HepG2 (cell line): Measurements from ENCODE around the gene KRTAP5-4. TPM values are rescaled to one million over a fixed set of nuclear protein-coding genes. Genes with fewer than 3 reads are reported as not detected.
A peak's percentile ranks its signal among the peaks of the same experiment; 100 is the strongest.
"Not testable (repeated sequence)": the region's sequence is repeated elsewhere in the genome, so short reads cannot be mapped to it uniquely, and the experiment has no call there.

ENCODE experiments used
- ATAC-seq: fragments of 200-7000 bp; cut with Tn5 transposase; 3 replicates; pipeline ENCODE4 v1.9.1; 2020; ENCODE audit warnings: mild to moderate bottlenecking, moderate library complexity
- BruUV-seq: library from RNA; stranded (reverse); fragments of 400-500 nt; replicated peaks from 2 replicates; lab custom pipeline; 2021; lab: Mats Ljungman, UMichigan
- CTCF ChIA-PET: fragments of 300-600 bp; formaldehyde crosslinking; extraction: SDS; loops from one replicate; lab custom pipeline; 2021; ENCODE audit warnings: low total read pairs, inconsistent platforms, low intra/inter-chr PET ratio; lab: Yijun Ruan, JAX
- POLR2A ChIA-PET: fragments of 350-600 bp; sonication (Branson Sonifier 250); formaldehyde crosslinking; loops from one replicate; lab custom pipeline; 2020; ENCODE audit warnings: antibody characterized with exemption, inconsistent platforms; lab: Yijun Ruan, JAX
- DNase-seq: peaks from one replicate; pipeline ENCODE4 v3.0.0-alpha.2; 2015; ENCODE audit warnings: low spot score
- FAIRE-seq: peaks from 3 replicates; lab custom pipeline; 2011; peaks lifted over from hg19 to GRCh38; lab: Jason Lieb, UNC
- H2AFZ ChIP-seq: one replicate; pipeline ENCODE4 v1.6.1; 2011; ENCODE audit warnings: low read length, inconsistent platforms
- H3K27ac ChIP-seq: fragments of 300-600 bp; 3 replicates; pipeline ENCODE4 v1.8.0; 2011; ENCODE audit warnings: mixed run types, mild to moderate bottlenecking, mixed read lengths, low read length, inconsistent platforms; ENCODE audit not compliant: insufficient read depth; ENCODE audit errors: extremely low read length
- H3K27me3 ChIP-seq, 2 experiments: fragments of 200-600 bp in 1 of 2; 2 replicates in 1 of 2; 3 replicates in 1 of 2; pipeline versions ENCODE4 v1.6.0 to v1.8.0; 2011; ENCODE audit warnings: low read length in 2 of 2, mild to moderate bottlenecking in 2 of 2, moderate library complexity in 2 of 2, inconsistent platforms in 1 of 2; ENCODE audit not compliant: insufficient read depth in 2 of 2, control insufficient read depth in 1 of 2
- H3K36me3 ChIP-seq, 2 experiments: fragments of 200-600 bp in 1 of 2; replicated peaks in 1 of 2; 2 replicates in 1 of 2; 3 replicates in 1 of 2; pipeline versions ENCODE4 v1.5.1 to v1.8.0; 2011; ENCODE audit warnings: low read length in 2 of 2, inconsistent platforms in 1 of 2; ENCODE audit not compliant: insufficient read depth in 2 of 2, control insufficient read depth in 1 of 2
- H3K4me1 ChIP-seq: 2 replicates; pipeline ENCODE4 v1.5.1; 2012; ENCODE audit warnings: low read length, inconsistent platforms; ENCODE audit not compliant: insufficient read depth
- H3K4me2 ChIP-seq: 2 replicates; pipeline ENCODE4 v1.6.0; 2011; ENCODE audit warnings: low read depth, low read length, inconsistent platforms
- H3K4me3 ChIP-seq, 3 experiments: fragments of 200-600 bp in 1 of 3; sonication (generic), shearing (Covaris generic) in 1 of 3; replicated peaks in 1 of 3; 2 replicates each; pipeline ENCODE4 v1.5.1; 2011 to 2016; ENCODE audit warnings: low read length in 3 of 3, inconsistent platforms in 2 of 3, low read depth in 2 of 3, mild to moderate bottlenecking in 2 of 3, control low read depth in 1 of 3, mixed read lengths in 1 of 3; ENCODE audit not compliant: insufficient read depth in 1 of 3
- H3K79me2 ChIP-seq: one replicate; pipeline ENCODE4 v1.6.1; 2011; ENCODE audit warnings: low read length, inconsistent platforms; ENCODE audit not compliant: insufficient read depth
- H3K9ac ChIP-seq: 2 replicates; pipeline ENCODE4 v1.6.0; 2011; ENCODE audit warnings: mild to moderate bottlenecking, low read depth, low read length, inconsistent platforms; ENCODE audit not compliant: insufficient read depth
- H3K9me3 ChIP-seq: 2 replicates; pipeline ENCODE4 v1.5.1; 2012; ENCODE audit warnings: mild to moderate bottlenecking, low read length
- H4K20me1 ChIP-seq: 2 replicates; pipeline ENCODE4 v1.6.0; 2011; ENCODE audit warnings: inconsistent platforms, mild to moderate bottlenecking, low read length, moderate library complexity; ENCODE audit not compliant: insufficient read depth
- WGBS: methylation state at CpG from one replicate; pipeline ENCODE4 v1.1.6; 2017; ENCODE audit warnings: low lambda C conversion rate; 5-methylcytosine and 5-hydroxymethylcytosine counted together
- in situ Hi-C: cut with HindIII; loops from 2 replicates; pipeline ENCODE4 v1.10.0; 2017; ENCODE audit warnings: low pct_unique_long_range_greater_than_20kb; ENCODE audit not compliant: extremely low pct_ligation_motif_present
- intact Hi-C: fragments of 100-400 bp; cut with micrococcal nuclease; formaldehyde crosslinking; loops from one replicate; pipeline ENCODE4 v1.10.0; 2022; ENCODE audit not compliant: unreplicated experiment
- polyA plus RNA-seq, 8 experiments: library from polyadenylated mRNA; depleted of rRNA in 3 of 8; stranded (reverse) in 7 of 8; unstranded in 1 of 8; fragments of >200 nt; fragmentation: Illumina TruSeq in 4 of 8; extraction: Trizol in 4 of 8; gene quantifications; 2 replicates each; pipeline versions ENCODE4 v1.2.1 to v1.2.3, GENCODE V29; 2011 to 2016; ENCODE audit warnings: low read depth in 4 of 8, missing spikeins in 1 of 8, mixed read lengths in 1 of 8; ENCODE audit not compliant: insufficient read depth in 1 of 8
- total RNA-seq, 5 experiments: library from RNA; depleted of rRNA; stranded (reverse); fragments of >200 nt; fragmentation: Illumina TruSeq; extraction: Trizol; gene quantifications; 2 replicates each; pipeline ENCODE4 v1.2.3, GENCODE V29; 2016; ENCODE audit warnings: low read depth in 1 of 5

KRTAP5-4 gene
- total and polyA plus RNA-seq, 2 of the 13 experiments (the other 11 are each of a cell fraction or from before 2014, with no cell fraction given), result not detected

- CTCF ChIA-PET, DNase-seq, BruUV-seq, H3K4me1 ChIP-seq, H3K27ac ChIP-seq, in situ Hi-C loops, POLR2A ChIA-PET, H3K9ac ChIP-seq, FAIRE-seq, H3K4me2 ChIP-seq, intact Hi-C loops, H3K36me3 ChIP-seq, H3K4me3 ChIP-seq, H4K20me1 ChIP-seq, H3K79me2 ChIP-seq, H2AFZ ChIP-seq, H3K9me3 ChIP-seq: not testable (repeated sequence)
- H3K27me3 ChIP-seq, result peaks cover 2 to 38% of the 10 kb centered on the region in 2 experiments; a peak in 4 of 5 replicates
- ATAC-seq, result peak; percentile 43
- WGBS, result 31% methylated on average over 16 of the region's 18 CpGs
These were observed 14.6 kb downstream of the KRTAP5-4 start for GRCh38 chr11:1607156-1607845.

- DNase-seq, H3K36me3 ChIP-seq, H4K20me1 ChIP-seq, in situ Hi-C loops, intact Hi-C loops, H3K9me3 ChIP-seq, H3K79me2 ChIP-seq, ATAC-seq, CTCF ChIA-PET, H3K4me1 ChIP-seq, H3K4me3 ChIP-seq, FAIRE-seq, H2AFZ ChIP-seq, H3K4me2 ChIP-seq, H3K27ac ChIP-seq, POLR2A ChIA-PET, BruUV-seq, H3K9ac ChIP-seq: not testable (repeated sequence)
- 62% methylated on average over 13 of the region's 13 CpGs for WGBS
- peaks cover 2 to 31% of the 10 kb centered on the region in 2 experiments; a peak in 4 of 5 replicates for H3K27me3 ChIP-seq
These were observed 16.0 kb downstream of the KRTAP5-4 start for GRCh38 chr11:1605923-1606322.
